Kasumi-1 (cell line): Measurements from ENCODE around the gene FGF11.
"Not testable (repeated sequence)": the region's sequence is repeated elsewhere in the genome, so short reads cannot be mapped to it uniquely, and the experiment has no call there.

Experiments used
- DNase-seq, 2 experiments: peaks; one replicate each; lab custom pipeline; 2025; lab: John Stamatoyannopoulos, UW

FGF11 gene

GRCh38 chr17:7462474-7463371 lies 23.4 kb downstream of the FGF11 start:
- DNase-seq, result no peak

- no peak for DNase-seq
These were observed 24.1 kb downstream of the FGF11 start for GRCh38 chr17:7463372-7463846.

GRCh38 chr17:7464081-7464480 lies 24.8 kb downstream of the FGF11 start:
- no peak for DNase-seq

GRCh38 chr17:7465597-7466275 lies 26.4 kb downstream of the FGF11 start:
- DNase-seq, result no peak

GRCh38 chr17:7466318-7466638 lies 27.0 kb downstream of the FGF11 start:
- no peak for DNase-seq

GRCh38 chr17:7466639-7467341 lies 27.5 kb downstream of the FGF11 start:
- no peak for DNase-seq

- DNase-seq, result no peak
These were observed 28.2 kb downstream of the FGF11 start for GRCh38 chr17:7467498-7467897.

GRCh38 chr17:7468290-7468689 lies 29.0 kb downstream of the FGF11 start:
- DNase-seq, result no peak

- no peak for DNase-seq
These were observed 29.6 kb downstream of the FGF11 start for GRCh38 chr17:7468804-7469389.

GRCh38 chr17:7469843-7470242 lies 30.5 kb downstream of the FGF11 start:
- DNase-seq, result not testable (repeated sequence)

- not testable (repeated sequence) for DNase-seq
These were observed 31.2 kb downstream of the FGF11 start for GRCh38 chr17:7470457-7470973.

- no peak for DNase-seq
These were observed 32.4 kb downstream of the FGF11 start for GRCh38 chr17:7471729-7472128.

GRCh38 chr17:7474767-7475166 lies 35.5 kb downstream of the FGF11 start:
- DNase-seq, result not testable (repeated sequence)

- no peak for DNase-seq
These were observed 36.6 kb downstream of the FGF11 start for GRCh38 chr17:7475764-7476422.

- no peak for DNase-seq
These were observed 37.2 kb downstream of the FGF11 start for GRCh38 chr17:7476494-7476893.

GRCh38 chr17:7476951-7477350 lies 37.6 kb downstream of the FGF11 start:
- DNase-seq, result no peak

- DNase-seq, result no peak
These were observed 38.3 kb downstream of the FGF11 start for GRCh38 chr17:7477392-7478275.

- no peak for DNase-seq
These were observed 39.2 kb downstream of the FGF11 start for GRCh38 chr17:7478276-7479212.
